H1 (cell line): Measurements from ENCODE around the gene MCAT. TPM values are rescaled to one million over a fixed set of nuclear protein-coding genes. Genes with fewer than 3 reads are reported as not detected.

Source experiments
- CTCF ChIA-PET: fragments of 300-600 bp; sonication (Branson Sonifier 250); formaldehyde crosslinking; loops from one replicate; lab custom pipeline; 2021; ENCODE audit not compliant: partially characterized antibody; lab: Charles Lee
- POLR2A ChIA-PET: fragments of 300-600 bp; sonication (Branson Sonifier 250); formaldehyde crosslinking; loops from one replicate; lab custom pipeline; 2021; ENCODE audit warnings: inconsistent platforms; ENCODE audit not compliant: partially characterized antibody; lab: Charles Lee
- DNase-seq, 2 experiments: peaks; one replicate each; pipeline versions ENCODE4 v3.0.0 to v3.0.0-alpha.2; 2010 to 2022; ENCODE audit warnings: low spot score in 2 of 2, low read depth in 1 of 2, mixed read lengths in 1 of 2
- FAIRE-seq: peaks from 2 replicates; lab custom pipeline; 2011; peaks lifted over from hg19 to GRCh38; lab: Jason Lieb, UNC
- H2AFZ ChIP-seq: 2 replicates; pipeline ENCODE4 v1.8.1; 2012; ENCODE audit warnings: low read length, inconsistent platforms
- H2AK5ac ChIP-seq: 2 replicates; pipeline ENCODE4 v1.6.1; 2013; ENCODE audit warnings: low read depth, low read length
- H2BK120ac ChIP-seq: replicated peaks from 2 replicates; pipeline ENCODE3; 2013; ENCODE audit warnings: low read depth, low read length, inconsistent platforms
- H2BK12ac ChIP-seq: 2 replicates; pipeline ENCODE4 v1.6.1; 2013; ENCODE audit warnings: low read depth, low read length
- H2BK15ac ChIP-seq: 2 replicates; pipeline ENCODE4 v1.6.1; 2013; ENCODE audit warnings: low read length
- H2BK20ac ChIP-seq: 2 replicates; pipeline ENCODE4 v1.6.1; 2013; ENCODE audit warnings: low read length
- H2BK5ac ChIP-seq: 2 replicates; pipeline ENCODE4 v1.6.1; 2013; ENCODE audit warnings: low read depth, low read length
- H3K14ac ChIP-seq: 2 replicates; pipeline ENCODE4 v1.6.1; 2013; ENCODE audit warnings: inconsistent platforms; ENCODE audit not compliant: insufficient read length
- H3K18ac ChIP-seq: 2 replicates; pipeline ENCODE4 v1.6.1; 2013; ENCODE audit warnings: low read length; ENCODE audit errors: extremely low read depth
- H3K23ac ChIP-seq: 2 replicates; pipeline ENCODE4 v1.6.1; 2013; ENCODE audit warnings: inconsistent platforms; ENCODE audit not compliant: insufficient read length
- H3K23me2 ChIP-seq: 2 replicates; pipeline ENCODE4 v1.6.1; 2013; ENCODE audit warnings: low read depth, low read length
- H3K27ac ChIP-seq: 2 replicates; pipeline ENCODE4 v1.6.1; 2011; ENCODE audit warnings: low read depth, low read length, inconsistent platforms
- H3K27me3 ChIP-seq, 4 experiments: replicated peaks in 1 of 4; 1 replicate in 1 of 4; 2 replicates in 3 of 4; pipeline versions ENCODE4 v1.6.1 to v1.8.1; 2011 to 2013; ENCODE audit warnings: low read length in 3 of 4, mild to moderate bottlenecking in 3 of 4, inconsistent platforms in 2 of 4, mixed read lengths in 2 of 4, moderate library complexity in 1 of 4; ENCODE audit not compliant: control insufficient read depth in 3 of 4, insufficient read depth in 3 of 4; ENCODE audit errors: extremely low read depth in 1 of 4
- H3K36me3 ChIP-seq, 4 experiments: 2 replicates each; pipeline versions ENCODE4 v1.6.1 to v1.8.1; 2011 to 2013; ENCODE audit warnings: mild to moderate bottlenecking in 4 of 4, low read length in 3 of 4, moderate library complexity in 2 of 4, control low read depth in 1 of 4, inconsistent platforms in 1 of 4; ENCODE audit not compliant: insufficient read depth in 4 of 4, control insufficient read depth in 2 of 4
- H3K4ac ChIP-seq: replicated peaks from 2 replicates; pipeline ENCODE3; 2013; ENCODE audit warnings: low read length, low read depth, mixed read lengths, inconsistent platforms; ENCODE audit not compliant: insufficient read length
- H3K4me1 ChIP-seq, 4 experiments: replicated peaks in 1 of 4; 1 replicate in 1 of 4; 2 replicates in 3 of 4; pipeline versions ENCODE4 v1.6.1 to v1.8.1; 2011 to 2013; ENCODE audit warnings: low read length in 3 of 4, inconsistent platforms in 2 of 4, mixed read lengths in 1 of 4; ENCODE audit not compliant: insufficient read depth in 4 of 4, control insufficient read depth in 3 of 4
- H3K4me2 ChIP-seq, 2 experiments: 2 replicates each; pipeline versions ENCODE4 v1.6.1 to v1.8.1; 2011 to 2013; ENCODE audit warnings: low read depth in 2 of 2, low read length in 2 of 2, control low read depth in 1 of 2, inconsistent platforms in 1 of 2, mild to moderate bottlenecking in 1 of 2; ENCODE audit not compliant: insufficient read depth in 1 of 2
- H3K4me3 ChIP-seq, 4 experiments: fragments of 200-600, 300-600 bp in 1 of 4; sonication (generic), shearing (Covaris generic), sonication (Bioruptor Twin) in 1 of 4; 2 replicates each; pipeline versions ENCODE4 v1.5.1 to v1.8.1; 2011 to 2016; ENCODE audit warnings: low read length in 4 of 4, low read depth in 3 of 4, control low read depth in 2 of 4, inconsistent platforms in 2 of 4, mild to moderate bottlenecking in 2 of 4, mixed read lengths in 1 of 4, moderate library complexity in 1 of 4; ENCODE audit not compliant: insufficient read depth in 2 of 4; ENCODE audit errors: extremely low read depth in 1 of 4
- H3K56ac ChIP-seq: replicated peaks from 2 replicates; pipeline ENCODE3; 2013; ENCODE audit warnings: low read depth, mild to moderate bottlenecking, mixed read lengths, low read length, inconsistent platforms; ENCODE audit not compliant: insufficient read length
- H3K79me1 ChIP-seq: 2 replicates; pipeline ENCODE4 v1.6.1; 2013; ENCODE audit warnings: low read depth, low read length, control low read depth
- H3K79me2 ChIP-seq, 2 experiments: 2 replicates each; pipeline versions ENCODE4 v1.6.1 to v1.8.1; 2012 to 2013; ENCODE audit warnings: low read length in 2 of 2, mild to moderate bottlenecking in 2 of 2, inconsistent platforms in 1 of 2; ENCODE audit not compliant: insufficient read depth in 2 of 2, control insufficient read depth in 1 of 2
- H3K9ac ChIP-seq, 4 experiments: replicated peaks in 1 of 4; 1 replicate in 1 of 4; 2 replicates in 3 of 4; pipeline versions ENCODE4 v1.6.1 to v1.8.1; 2011 to 2013; ENCODE audit warnings: low read depth in 3 of 4, low read length in 3 of 4, control low read depth in 2 of 4, mild to moderate bottlenecking in 2 of 4, moderate library complexity in 2 of 4, inconsistent platforms in 1 of 4; ENCODE audit errors: extremely low read depth in 1 of 4
- H3K9me3 ChIP-seq, 2 experiments: 2 replicates each; pipeline versions ENCODE4 v1.6.1 to v1.8.1; 2012 to 2013; ENCODE audit warnings: mild to moderate bottlenecking in 2 of 2, moderate library complexity in 2 of 2, control low read depth in 1 of 2, inconsistent platforms in 1 of 2, low read depth in 1 of 2, low read length in 1 of 2, mixed read lengths in 1 of 2; ENCODE audit not compliant: insufficient read depth in 2 of 2
- H4K20me1 ChIP-seq, 2 experiments: replicated peaks in 1 of 2; 2 replicates each; pipeline versions ENCODE3 to v1.8.1; 2011 to 2013; ENCODE audit warnings: inconsistent platforms in 2 of 2, low read length in 2 of 2, mild to moderate bottlenecking in 1 of 2; ENCODE audit not compliant: insufficient read depth in 2 of 2, control insufficient read depth in 1 of 2
- H4K5ac ChIP-seq: 2 replicates; pipeline ENCODE4 v1.6.1; 2013; ENCODE audit warnings: low read length, low read depth, mixed read lengths, inconsistent platforms; ENCODE audit not compliant: insufficient read length
- H4K8ac ChIP-seq: 2 replicates; pipeline ENCODE4 v1.8.0; 2013; ENCODE audit warnings: mild to moderate bottlenecking, moderate library complexity, low read length, inconsistent platforms; ENCODE audit not compliant: insufficient read depth; ENCODE audit errors: extremely low read depth
- H4K91ac ChIP-seq: replicated peaks from 2 replicates; pipeline ENCODE3; 2013; ENCODE audit warnings: low read length, mixed read lengths, inconsistent platforms; ENCODE audit not compliant: insufficient read length
- BRCA1 ChIP-seq: IDR thresholded peaks from 2 replicates; pipeline ENCODE4 v1.6.1; 2012; ENCODE audit warnings: low read depth, low read length, improper control_type of control experiment
- EP300 ChIP-seq, 2 experiments: IDR thresholded peaks; 1 replicate in 1 of 2; 2 replicates in 1 of 2; pipeline ENCODE4 v1.6.1; 2011 to 2012; ENCODE audit warnings: low read depth in 2 of 2, low read length in 2 of 2, mild to moderate bottlenecking in 2 of 2, borderline replicate concordance in 1 of 2, inconsistent platforms in 1 of 2, moderate library complexity in 1 of 2
- MAX ChIP-seq: IDR thresholded peaks from 2 replicates; pipeline ENCODE4 v1.6.1; 2012; ENCODE audit warnings: inconsistent platforms
- RFX5 ChIP-seq: IDR thresholded peaks from 2 replicates; pipeline ENCODE4 v1.6.1; 2011; ENCODE audit warnings: low read depth, low read length, improper control_type of control experiment, borderline replicate concordance
- SP2 ChIP-seq: IDR thresholded peaks from 2 replicates; pipeline ENCODE4 v1.6.1; 2012; ENCODE audit warnings: mild to moderate bottlenecking, low read length, inconsistent platforms
- SP4 ChIP-seq: IDR thresholded peaks from 2 replicates; pipeline ENCODE4 v1.6.1; 2012; ENCODE audit warnings: low read length, inconsistent platforms
- TAF7 ChIP-seq: optimal IDR thresholded peaks from 2 replicates; pipeline ENCODE3; 2011; ENCODE audit warnings: low read depth, mild to moderate bottlenecking, inconsistent platforms, low read length, moderate library complexity, borderline replicate concordance
- TCF12 ChIP-seq: IDR thresholded peaks from 2 replicates; pipeline ENCODE4 v1.6.1; 2011; ENCODE audit warnings: low read depth, mild to moderate bottlenecking, low read length
- WGBS, 2 experiments: shearing (Covaris generic) in 1 of 2; methylation state at CpG; one replicate each; pipeline versions ENCODE4 v1.1.6 to v1.1.7; 2013 to 2015; ENCODE audit warnings: low lambda C conversion rate in 2 of 2, mixed read lengths in 2 of 2, inconsistent platforms in 1 of 2, low coverage in 1 of 2, missing lambda C conversion rate in 1 of 2; ENCODE audit not compliant: insufficient replicate concordance in 2 of 2, insufficient coverage in 1 of 2, insufficient read length in 1 of 2; ENCODE audit errors: extremely low coverage in 1 of 2, missing lambda C conversion rate in 1 of 2; 5-methylcytosine and 5-hydroxymethylcytosine counted together
- long read RNA-seq, 2 experiments: library from RNA in 1 of 2; library from capped mRNA in 1 of 2; stranded (forward); transcript quantifications; one replicate each; pipeline ENCODE4 v2.0.0, GENCODE V29; 2021; ENCODE audit warnings: inconsistent platforms in 1 of 2
- polyA minus RNA-seq, 3 experiments: library from RNA; depleted of rRNA, polyadenylated mRNA; stranded (reverse); fragments of >200 nt; gene quantifications; 1 replicate in 2 of 3; 2 replicates in 1 of 3; pipeline ENCODE4 v1.2.3, GENCODE V29; 2011
- polyA plus RNA-seq, 7 experiments: library from polyadenylated mRNA; depleted of rRNA in 3 of 7; stranded (reverse) in 5 of 7; unstranded in 2 of 7; fragments of >200 nt in 5 of 7; fragments of 200-250 nt in 2 of 7; gene quantifications; 1 replicate in 5 of 7; 2 replicates in 1 of 7; 4 replicates in 1 of 7; pipeline versions ENCODE4 v1.2.1 to v1.2.3, GENCODE V29; 2011 to 2013; ENCODE audit warnings: missing spikeins in 2 of 7, mixed read lengths in 2 of 7
- total RNA-seq: library from RNA; stranded (reverse); fragmentation: NEBNext Ultra II Directional; extraction: Animal tissue kit (Norgen Biotek cat#: 25700); gene quantifications from 2 replicates; pipeline ENCODE4 v1.2.1, GENCODE V29; 2021

MCAT gene
- 13.7 and 15.8 TPM in 2 replicates for total RNA-seq
- polyA plus RNA-seq (2011; rRNA removed), result 17.4 and 20.8 TPM in 2 replicates
- 20.9 TPM for polyA plus RNA-seq (2011; cell fraction: cytosol; rRNA removed)
- 14.6 TPM for polyA plus RNA-seq (2011; cell fraction: nucleus; rRNA removed)
- 8.8 to 14.5 TPM (median 12.6 TPM) in 4 replicates for polyA plus RNA-seq (2012, experiment 1 of 2)
- polyA plus RNA-seq (2012, experiment 2 of 2), result 16.4 TPM
- 10.2 TPM for polyA plus RNA-seq (2013, experiment 1 of 2)
- 10.4 TPM for polyA plus RNA-seq (2013, experiment 2 of 2)
- polyA minus RNA-seq (2011; rRNA and poly(A)+ RNA removed), result 8.0 and 9.4 TPM in 2 replicates
- 10.6 TPM for polyA minus RNA-seq (2011; cell fraction: cytosol; rRNA and poly(A)+ RNA removed)
- 19.0 TPM for polyA minus RNA-seq (2011; cell fraction: nucleus; rRNA and poly(A)+ RNA removed)
- long read RNA-seq, experiment 1, transcript MCAT-201 (4 exons, 2,056 nt), result major isoform, 8 of 19 reads
- long read RNA-seq, experiment 1, partial matches to known transcripts, result 4 of 19 reads
- long read RNA-seq, experiment 1, other reads (novel, unspliced or antisense), result 2 of 19 reads
- long read RNA-seq, experiment 2, result 0 reads

DNA sequence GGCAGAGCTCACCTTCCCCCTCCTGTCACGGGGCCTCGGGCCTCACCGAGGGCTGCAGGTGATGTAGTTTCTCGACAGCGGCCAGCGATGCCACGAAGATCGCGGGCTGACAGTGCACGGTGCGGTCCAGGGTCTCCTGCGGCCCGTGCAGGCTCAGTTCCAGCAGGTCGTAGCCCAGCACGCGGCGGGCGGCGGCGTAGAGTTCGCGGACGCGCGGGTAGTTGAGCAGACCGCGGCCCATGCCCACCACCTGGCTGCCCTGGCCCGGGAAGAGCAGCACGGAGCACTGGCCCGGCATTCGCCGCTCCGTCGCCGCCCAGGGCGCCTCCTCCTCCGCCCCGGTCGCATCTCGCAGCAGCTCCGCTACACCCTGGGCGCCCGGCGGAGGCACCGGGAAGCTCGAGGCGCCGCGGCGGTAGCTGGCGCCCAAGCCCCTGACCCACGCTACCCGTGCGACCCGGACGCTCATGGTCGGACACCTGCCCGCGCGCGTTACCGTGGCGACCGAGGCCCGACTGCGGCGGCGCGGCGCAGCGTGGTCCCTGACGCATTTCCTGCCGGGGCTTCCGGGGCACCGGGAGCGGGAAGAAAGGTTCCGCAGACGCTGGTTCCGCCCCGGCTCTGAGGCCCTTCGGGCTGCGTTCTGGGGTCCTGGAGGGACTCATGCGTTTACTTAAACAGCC is at the start of gene MCAT:
MCAT (minus strand) TSS at position 519 of the 683 bp plus-strand sequence; CDS start at position 469, 50 bp downstream.
- FAIRE-seq (no peak), DNase-seq (peak; percentile 44 to 90)
- Histone ChIP-seq H2BK120ac (no peak within 1 kb of the TSS), H3K27me3 (no peaks in the 10 kb centered on the region), H3K23ac (no peak within 1 kb of the TSS), H3K79me1 (no peaks in the 10 kb centered on the region; the same call in 1 of the 2 replicates), H3K4me2 (peak within 1 kb of the TSS; percentile 67 to 92), H3K79me2 (peaks cover 0 to 9% of the 10 kb centered on the region in 2 experiments; a peak in 1 of 4 replicates), H3K27ac (peak within 1 kb of the TSS; percentile 25; the same call in 1 of the 2 replicates), H2BK12ac (no peak within 1 kb of the TSS), H3K56ac (no peak within 1 kb of the TSS), H3K14ac (no peak within 1 kb of the TSS), H2BK20ac (no peak within 1 kb of the TSS), H4K91ac (no peak within 1 kb of the TSS), H3K23me2 (peaks cover 4% of the 10 kb centered on the region; the same call in 1 of the 2 replicates), H4K20me1 (no peaks in the 10 kb centered on the region), H3K4ac (no peak within 1 kb of the TSS), H2BK15ac (no peak within 1 kb of the TSS), H2AFZ (peak within 1 kb of the TSS; percentile 90), H2AK5ac (no peak within 1 kb of the TSS), H3K4me1 (peaks cover 0 to 6% (median 2%) of the 10 kb centered on the region in 4 experiments; a peak in 3 of 7 replicates), H3K4me3 (peak within 1 kb of the TSS; percentile 78 to 93 (median 83)), H3K9me3 (no peaks in the 10 kb centered on the region), H3K9ac (peak within 1 kb of the TSS; percentile 48 to 93 (median 72)), H3K18ac (no peak within 1 kb of the TSS), H4K8ac (peak within 1 kb of the TSS; percentile 91), H3K36me3 (peaks cover 0 to 28% (median 12%) of the 10 kb centered on the region in 4 experiments; a peak in 3 of 8 replicates), H2BK5ac (peak within 1 kb of the TSS; percentile 18; the same call in 1 of the 2 replicates), H4K5ac (no peak within 1 kb of the TSS)
- ChIA-PET POLR2A (interaction anchor here (1.0 to 1.6 kb wide), 4 partner anchors 21 to 86 kb away, joined by 3 to 6 read pairs (median 4); no protein-coding TSS in a partner anchor), CTCF (interaction anchor here (1.1 to 1.4 kb wide), 2 partner anchors 16 to 20 kb away, joined by 3 to 4 read pairs; no protein-coding TSS in a partner anchor)
- WGBS, 2 experiments, result 4% methylated on average over 56 of the region's 83 CpGs; no CpG with 5 or more reads in 1 of the 2 experiments
- TF ChIP-seq SP2, result no peak
- TF ChIP-seq TAF7, result peak; percentile 53
- TF ChIP-seq MAX, result peak; percentile 82
- TF ChIP-seq SP4, result 0 out of 2 replicates have a peak, but pooled peaks have one; percentile 33
- no peak for TF ChIP-seq RFX5
- no peak for TF ChIP-seq TCF12
- TF ChIP-seq BRCA1, result no peak
- TF ChIP-seq EP300 (IDR thresholded peaks at IDR 0.05; ENCODE audit: borderline replicate concordance in 1 of 2, low read depth in 2 of 2, low read length in 2 of 2), result no peak; a peak in 1 of 3 replicates
